HL-60 (cell line): ENCODE data around the gene NCK2.

Source experiments
- CTCF ChIP-seq: IDR thresholded peaks from one replicate; pipeline ENCODE4 v1.5.1; 2011; ENCODE audit warnings: low read length, control low read depth, inconsistent platforms; ENCODE audit not compliant: insufficient read depth
- POLR2AphosphoS5 ChIP-seq: IDR thresholded peaks from 2 replicates; pipeline ENCODE4 v1.6.1; 2012; ENCODE audit warnings: low read depth

- TF ChIP-seq CTCF (no peak), POLR2AphosphoS5 (no peak)
Measured at GRCh38 chr2:105870062-105870461, 125.3 kb downstream of the NCK2 start.
